ENCODE results near the gene TFF3.

DNA sequence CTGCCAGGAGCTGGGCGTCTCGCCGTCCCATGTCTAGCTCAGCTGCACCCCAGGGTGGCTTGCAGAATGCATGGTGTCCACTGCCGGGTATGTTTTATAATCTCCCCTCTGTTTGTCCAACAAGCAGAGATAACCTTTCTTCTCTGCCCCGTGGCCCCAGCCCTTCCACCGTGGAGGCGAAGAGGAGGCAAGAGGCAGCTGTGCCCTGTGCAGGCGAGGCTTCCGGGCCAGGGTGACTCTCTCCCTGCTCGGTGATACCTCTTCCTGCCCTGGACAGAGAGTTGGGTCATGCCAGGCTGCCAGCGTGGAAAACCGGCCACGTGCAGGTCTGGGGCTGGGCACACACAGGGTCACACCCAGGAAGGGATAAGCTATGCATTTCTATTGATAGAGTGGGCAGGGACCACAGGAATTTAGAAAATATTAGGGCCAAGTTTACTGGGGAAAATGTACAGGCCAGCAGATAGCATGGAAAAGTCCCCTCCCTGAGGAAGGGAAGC lies 35.8 kb upstream of the TFF3 start, which contains the start of gene TFF2:
- TF ChIP-seq, protein P1, sequence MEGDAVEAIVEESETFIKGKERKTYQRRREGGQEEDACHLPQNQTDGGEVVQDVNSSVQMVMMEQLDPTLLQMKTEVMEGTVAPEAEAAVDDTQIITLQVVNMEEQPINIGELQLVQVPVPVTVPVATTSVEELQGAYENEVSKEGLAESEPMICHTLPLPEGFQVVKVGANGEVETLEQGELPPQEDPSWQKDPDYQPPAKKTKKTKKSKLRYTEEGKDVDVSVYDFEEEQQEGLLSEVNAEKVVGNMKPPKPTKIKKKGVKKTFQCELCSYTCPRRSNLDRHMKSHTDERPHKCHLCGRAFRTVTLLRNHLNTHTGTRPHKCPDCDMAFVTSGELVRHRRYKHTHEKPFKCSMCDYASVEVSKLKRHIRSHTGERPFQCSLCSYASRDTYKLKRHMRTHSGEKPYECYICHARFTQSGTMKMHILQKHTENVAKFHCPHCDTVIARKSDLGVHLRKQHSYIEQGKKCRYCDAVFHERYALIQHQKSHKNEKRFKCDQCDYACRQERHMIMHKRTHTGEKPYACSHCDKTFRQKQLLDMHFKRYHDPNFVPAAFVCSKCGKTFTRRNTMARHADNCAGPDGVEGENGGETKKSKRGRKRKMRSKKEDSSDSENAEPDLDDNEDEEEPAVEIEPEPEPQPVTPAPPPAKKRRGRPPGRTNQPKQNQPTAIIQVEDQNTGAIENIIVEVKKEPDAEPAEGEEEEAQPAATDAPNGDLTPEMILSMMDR (IDR thresholded peaks at IDR 0.05), result no peak
- TF ChIP-seq POLR2AphosphoS5 (IDR thresholded peaks at IDR 0.05), result no peak
